ENCODE measurements around the gene KCNH1.

- TF ChIP-seq, protein P1, sequence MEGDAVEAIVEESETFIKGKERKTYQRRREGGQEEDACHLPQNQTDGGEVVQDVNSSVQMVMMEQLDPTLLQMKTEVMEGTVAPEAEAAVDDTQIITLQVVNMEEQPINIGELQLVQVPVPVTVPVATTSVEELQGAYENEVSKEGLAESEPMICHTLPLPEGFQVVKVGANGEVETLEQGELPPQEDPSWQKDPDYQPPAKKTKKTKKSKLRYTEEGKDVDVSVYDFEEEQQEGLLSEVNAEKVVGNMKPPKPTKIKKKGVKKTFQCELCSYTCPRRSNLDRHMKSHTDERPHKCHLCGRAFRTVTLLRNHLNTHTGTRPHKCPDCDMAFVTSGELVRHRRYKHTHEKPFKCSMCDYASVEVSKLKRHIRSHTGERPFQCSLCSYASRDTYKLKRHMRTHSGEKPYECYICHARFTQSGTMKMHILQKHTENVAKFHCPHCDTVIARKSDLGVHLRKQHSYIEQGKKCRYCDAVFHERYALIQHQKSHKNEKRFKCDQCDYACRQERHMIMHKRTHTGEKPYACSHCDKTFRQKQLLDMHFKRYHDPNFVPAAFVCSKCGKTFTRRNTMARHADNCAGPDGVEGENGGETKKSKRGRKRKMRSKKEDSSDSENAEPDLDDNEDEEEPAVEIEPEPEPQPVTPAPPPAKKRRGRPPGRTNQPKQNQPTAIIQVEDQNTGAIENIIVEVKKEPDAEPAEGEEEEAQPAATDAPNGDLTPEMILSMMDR (IDR thresholded peaks at IDR 0.05 in 8 of 11, conservative IDR thresholded peaks at IDR 0.05 in 3 of 11), result peak in 4 of 11 experiments; percentile 16 to 31 (median 18)
- TF ChIP-seq POLR2A (IDR thresholded peaks at IDR 0.05), result no peak
Measured at GRCh38 chr1:211135342-211135950, 1.5 kb upstream of the KCNH1 start.
